ENCODE data around the gene TECPR2.

DNA sequence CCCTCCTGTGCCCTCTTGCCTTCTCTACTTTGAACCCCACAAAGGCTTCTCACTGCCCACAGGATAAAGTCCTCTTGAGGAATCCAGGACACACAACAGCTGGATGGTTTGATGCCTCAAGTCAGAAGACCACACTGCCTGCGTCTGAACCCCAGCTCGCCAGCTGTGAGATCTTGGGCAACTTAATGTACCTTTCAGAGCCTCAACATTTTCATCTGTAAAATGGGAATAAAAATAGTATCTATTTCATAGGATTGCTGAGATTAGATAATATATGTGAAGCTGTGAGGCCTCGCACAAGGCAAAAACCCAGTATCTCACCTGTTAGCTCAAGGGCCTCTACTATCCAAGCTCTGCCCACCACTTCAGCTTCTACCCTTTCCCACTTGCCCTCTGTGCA is 2.4 kb upstream of the TECPR2 start:
- TF ChIP-seq, protein P1, sequence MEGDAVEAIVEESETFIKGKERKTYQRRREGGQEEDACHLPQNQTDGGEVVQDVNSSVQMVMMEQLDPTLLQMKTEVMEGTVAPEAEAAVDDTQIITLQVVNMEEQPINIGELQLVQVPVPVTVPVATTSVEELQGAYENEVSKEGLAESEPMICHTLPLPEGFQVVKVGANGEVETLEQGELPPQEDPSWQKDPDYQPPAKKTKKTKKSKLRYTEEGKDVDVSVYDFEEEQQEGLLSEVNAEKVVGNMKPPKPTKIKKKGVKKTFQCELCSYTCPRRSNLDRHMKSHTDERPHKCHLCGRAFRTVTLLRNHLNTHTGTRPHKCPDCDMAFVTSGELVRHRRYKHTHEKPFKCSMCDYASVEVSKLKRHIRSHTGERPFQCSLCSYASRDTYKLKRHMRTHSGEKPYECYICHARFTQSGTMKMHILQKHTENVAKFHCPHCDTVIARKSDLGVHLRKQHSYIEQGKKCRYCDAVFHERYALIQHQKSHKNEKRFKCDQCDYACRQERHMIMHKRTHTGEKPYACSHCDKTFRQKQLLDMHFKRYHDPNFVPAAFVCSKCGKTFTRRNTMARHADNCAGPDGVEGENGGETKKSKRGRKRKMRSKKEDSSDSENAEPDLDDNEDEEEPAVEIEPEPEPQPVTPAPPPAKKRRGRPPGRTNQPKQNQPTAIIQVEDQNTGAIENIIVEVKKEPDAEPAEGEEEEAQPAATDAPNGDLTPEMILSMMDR (CRISPR knock-in tag; IDR thresholded peaks at IDR 0.05), result no peak
- TF ChIP-seq EP300 (IDR thresholded peaks at IDR 0.05; ENCODE audit: low read depth in 2 of 2, low read length in 2 of 2), result no peak
- no peak for TF ChIP-seq EP300 (CRISPR knock-in tag; IDR thresholded peaks at IDR 0.05; ENCODE audit: borderline replicate concordance)
- no peak for TF ChIP-seq MED1 (CRISPR knock-in tag; IDR thresholded peaks at IDR 0.05)
- TF ChIP-seq, protein P2, sequence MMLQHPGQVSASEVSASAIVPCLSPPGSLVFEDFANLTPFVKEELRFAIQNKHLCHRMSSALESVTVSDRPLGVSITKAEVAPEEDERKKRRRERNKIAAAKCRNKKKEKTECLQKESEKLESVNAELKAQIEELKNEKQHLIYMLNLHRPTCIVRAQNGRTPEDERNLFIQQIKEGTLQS (CRISPR knock-in tag; IDR thresholded peaks at IDR 0.05), result no peak
- no peak for TF ChIP-seq CEBPB (IDR thresholded peaks at IDR 0.05; ENCODE audit: borderline replicate concordance, low read depth, low read length)
- TF ChIP-seq PCBP2 (optimal IDR thresholded peaks at IDR 0.05; ENCODE audit: low read depth, low read length, poor library complexity, severe bottlenecking), result no peak
- TF ChIP-seq BHLHE40 (IDR thresholded peaks at IDR 0.05; ENCODE audit: low read length), result no peak
